K562 (cell line): ENCODE measurements around the gene DIP2C. TPM values are rescaled to one million over a fixed set of nuclear protein-coding genes. Genes with fewer than 3 reads are reported as not detected.

ENCODE experiments used
- EP400 ChIP-seq: fragments of 450-650 bp; IDR thresholded peaks from 2 replicates; pipeline ENCODE4 v1.6.1; 2017; ENCODE audit warnings: antibody characterized with exemption, mild to moderate bottlenecking, moderate library complexity
- NFIX ChIP-seq: fragments of 250-450 bp; sonication (Bioruptor Pico); IDR thresholded peaks from 2 replicates; pipeline ENCODE4 v1.4.0; 2020; ENCODE audit warnings: low read depth, mild to moderate bottlenecking, moderate library complexity
- PCBP2 ChIP-seq: fragments of 200-400 bp; formaldehyde crosslinking; IDR thresholded peaks from 2 replicates; pipeline ENCODE4 v1.6.1; 2018; ENCODE audit warnings: low read length, low read depth, mild to moderate bottlenecking, moderate library complexity; ENCODE audit not compliant: poor library complexity, severe bottlenecking
- ZNF23 ChIP-seq: fragments of 250-450 bp; sonication (Bioruptor Pico); IDR thresholded peaks from 2 replicates; pipeline ENCODE4 v1.4.0; 2020; ENCODE audit warnings: mild to moderate bottlenecking
- polyA plus RNA-seq, 8 experiments: library from polyadenylated mRNA; depleted of rRNA in 4 of 8; stranded (reverse) in 5 of 8; unstranded in 3 of 8; fragments of >200 nt; fragmentation: Nextera tagmentation in 2 of 8; fragmentation: Illumina TruSeq in 1 of 8; extraction: Ambion mirVana in 2 of 8; extraction: Trizol in 1 of 8; gene quantifications; 2 replicates each; pipeline versions ENCODE4 v1.2.1 to v1.2.3, GENCODE V29; 2011 to 2014; ENCODE audit warnings: inconsistent platforms in 1 of 8, missing spikeins in 1 of 8
- total RNA-seq, 7 experiments: library from RNA; depleted of rRNA in 6 of 7; stranded (reverse); fragments of >200 nt in 6 of 7; fragmentation: Illumina TruSeq in 2 of 7; extraction: Trizol in 2 of 7; gene quantifications; 2 replicates each; pipeline versions ENCODE4 v1.2.1 to v1.2.3, GENCODE V29; 2011 to 2021; ENCODE audit warnings: low replicate concordance in 1 of 7
- TF ChIP-seq, protein P1 (sequence below): fragments of 450-650 bp; IDR thresholded peaks from 2 replicates; pipeline ENCODE4 v1.6.1; 2016; ENCODE audit warnings: low read depth
- TF ChIP-seq, protein P2 (sequence below): fragments of 250-450 bp; sonication (Bioruptor Pico); IDR thresholded peaks from 2 replicates; pipeline ENCODE4 v1.4.0; 2020; ENCODE audit warnings: mild to moderate bottlenecking, moderate library complexity
- TF ChIP-seq, protein P3 (sequence below): IDR thresholded peaks from 2 replicates; pipeline ENCODE4 v1.6.1; 2011; ENCODE audit warnings: borderline replicate concordance, low read depth, mild to moderate bottlenecking, moderate library complexity, low read length; ENCODE audit not compliant: insufficient read depth, poor library complexity, severe bottlenecking

DIP2C gene
- total and polyA plus RNA-seq, 9 of the 15 experiments (the other 6 are each of a cell fraction or from before 2014, with no cell fraction given): 0.01 TPM; not detected in 8

DNA sequence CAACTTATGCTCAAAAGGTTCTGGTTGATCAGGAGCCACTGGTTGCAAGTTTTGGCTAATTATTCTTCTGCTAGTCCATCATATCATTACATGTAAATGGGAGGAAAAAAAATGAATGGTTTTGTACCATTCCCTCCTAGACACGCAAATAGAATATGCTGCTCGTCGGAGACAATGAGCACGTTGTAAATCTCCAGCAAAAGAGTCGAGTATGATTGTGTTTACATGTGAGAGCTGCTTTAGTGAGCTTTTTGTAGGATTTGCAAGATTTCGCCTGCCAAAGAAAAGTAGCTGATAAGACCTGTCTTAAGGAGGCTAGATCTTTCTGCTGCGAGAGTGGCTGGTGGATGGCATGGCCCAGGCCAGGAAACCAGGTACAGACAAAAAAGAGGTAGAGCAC is 445.2 kb downstream of the DIP2C start (continued):
- TF ChIP-seq, protein P1, sequence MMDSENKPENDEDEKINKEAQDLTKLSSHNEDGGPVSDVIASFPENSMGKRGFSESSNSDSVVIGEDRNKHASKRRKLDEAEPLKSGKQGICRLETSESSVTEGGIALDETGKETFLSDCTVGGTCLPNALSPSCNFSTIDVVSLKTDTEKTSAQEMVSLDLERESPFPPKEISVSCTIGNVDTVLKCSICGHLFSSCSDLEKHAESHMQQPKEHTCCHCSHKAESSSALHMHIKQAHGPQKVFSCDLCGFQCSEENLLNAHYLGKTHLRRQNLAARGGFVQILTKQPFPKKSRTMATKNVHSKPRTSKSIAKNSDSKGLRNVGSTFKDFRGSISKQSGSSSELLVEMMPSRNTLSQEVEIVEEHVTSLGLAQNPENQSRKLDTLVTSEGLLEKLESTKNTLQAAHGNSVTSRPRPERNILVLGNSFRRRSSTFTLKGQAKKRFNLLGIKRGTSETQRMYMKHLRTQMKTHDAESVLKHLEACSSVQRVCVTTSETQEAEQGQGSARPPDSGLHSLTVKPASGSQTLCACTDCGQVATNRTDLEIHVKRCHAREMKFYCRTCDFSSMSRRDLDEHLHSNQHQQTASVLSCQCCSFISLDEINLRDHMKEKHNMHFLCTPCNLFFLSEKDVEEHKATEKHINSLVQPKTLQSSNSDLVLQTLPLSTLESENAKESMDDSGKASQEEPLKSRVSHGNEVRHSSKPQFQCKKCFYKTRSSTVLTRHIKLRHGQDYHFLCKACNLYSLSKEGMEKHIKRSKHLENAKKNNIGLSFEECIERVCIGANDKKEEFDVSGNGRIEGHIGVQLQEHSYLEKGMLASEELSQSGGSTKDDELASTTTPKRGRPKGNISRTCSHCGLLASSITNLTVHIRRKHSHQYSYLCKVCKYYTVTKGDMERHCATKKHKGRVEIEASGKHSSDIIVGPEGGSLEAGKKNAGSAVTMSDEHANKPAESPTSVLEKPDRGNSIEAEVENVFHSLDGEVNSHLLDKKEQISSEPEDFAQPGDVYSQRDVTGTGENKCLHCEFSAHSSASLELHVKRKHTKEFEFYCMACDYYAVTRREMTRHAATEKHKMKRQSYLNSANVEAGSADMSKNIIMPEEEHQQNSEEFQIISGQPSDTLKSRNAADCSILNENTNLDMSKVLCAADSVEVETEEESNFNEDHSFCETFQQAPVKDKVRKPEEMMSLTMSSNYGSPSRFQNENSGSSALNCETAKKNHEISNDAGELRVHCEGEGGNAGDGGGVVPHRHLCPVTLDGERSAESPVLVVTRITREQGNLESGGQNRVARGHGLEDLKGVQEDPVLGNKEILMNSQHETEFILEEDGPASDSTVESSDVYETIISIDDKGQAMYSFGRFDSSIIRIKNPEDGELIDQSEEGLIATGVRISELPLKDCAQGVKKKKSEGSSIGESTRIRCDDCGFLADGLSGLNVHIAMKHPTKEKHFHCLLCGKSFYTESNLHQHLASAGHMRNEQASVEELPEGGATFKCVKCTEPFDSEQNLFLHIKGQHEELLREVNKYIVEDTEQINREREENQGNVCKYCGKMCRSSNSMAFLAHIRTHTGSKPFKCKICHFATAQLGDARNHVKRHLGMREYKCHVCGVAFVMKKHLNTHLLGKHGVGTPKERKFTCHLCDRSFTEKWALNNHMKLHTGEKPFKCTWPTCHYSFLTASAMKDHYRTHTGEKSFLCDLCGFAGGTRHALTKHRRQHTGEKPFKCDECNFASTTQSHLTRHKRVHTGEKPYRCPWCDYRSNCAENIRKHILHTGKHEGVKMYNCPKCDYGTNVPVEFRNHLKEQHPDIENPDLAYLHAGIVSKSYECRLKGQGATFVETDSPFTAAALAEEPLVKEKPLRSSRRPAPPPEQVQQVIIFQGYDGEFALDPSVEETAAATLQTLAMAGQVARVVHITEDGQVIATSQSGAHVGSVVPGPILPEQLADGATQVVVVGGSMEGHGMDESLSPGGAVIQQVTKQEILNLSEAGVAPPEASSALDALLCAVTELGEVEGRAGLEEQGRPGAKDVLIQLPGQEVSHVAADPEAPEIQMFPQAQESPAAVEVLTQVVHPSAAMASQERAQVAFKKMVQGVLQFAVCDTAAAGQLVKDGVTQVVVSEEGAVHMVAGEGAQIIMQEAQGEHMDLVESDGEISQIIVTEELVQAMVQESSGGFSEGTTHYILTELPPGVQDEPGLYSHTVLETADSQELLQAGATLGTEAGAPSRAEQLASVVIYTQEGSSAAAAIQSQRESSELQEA: no peak
- no peak for TF ChIP-seq PCBP2
- no peak for TF ChIP-seq EP400
- TF ChIP-seq, protein P2, sequence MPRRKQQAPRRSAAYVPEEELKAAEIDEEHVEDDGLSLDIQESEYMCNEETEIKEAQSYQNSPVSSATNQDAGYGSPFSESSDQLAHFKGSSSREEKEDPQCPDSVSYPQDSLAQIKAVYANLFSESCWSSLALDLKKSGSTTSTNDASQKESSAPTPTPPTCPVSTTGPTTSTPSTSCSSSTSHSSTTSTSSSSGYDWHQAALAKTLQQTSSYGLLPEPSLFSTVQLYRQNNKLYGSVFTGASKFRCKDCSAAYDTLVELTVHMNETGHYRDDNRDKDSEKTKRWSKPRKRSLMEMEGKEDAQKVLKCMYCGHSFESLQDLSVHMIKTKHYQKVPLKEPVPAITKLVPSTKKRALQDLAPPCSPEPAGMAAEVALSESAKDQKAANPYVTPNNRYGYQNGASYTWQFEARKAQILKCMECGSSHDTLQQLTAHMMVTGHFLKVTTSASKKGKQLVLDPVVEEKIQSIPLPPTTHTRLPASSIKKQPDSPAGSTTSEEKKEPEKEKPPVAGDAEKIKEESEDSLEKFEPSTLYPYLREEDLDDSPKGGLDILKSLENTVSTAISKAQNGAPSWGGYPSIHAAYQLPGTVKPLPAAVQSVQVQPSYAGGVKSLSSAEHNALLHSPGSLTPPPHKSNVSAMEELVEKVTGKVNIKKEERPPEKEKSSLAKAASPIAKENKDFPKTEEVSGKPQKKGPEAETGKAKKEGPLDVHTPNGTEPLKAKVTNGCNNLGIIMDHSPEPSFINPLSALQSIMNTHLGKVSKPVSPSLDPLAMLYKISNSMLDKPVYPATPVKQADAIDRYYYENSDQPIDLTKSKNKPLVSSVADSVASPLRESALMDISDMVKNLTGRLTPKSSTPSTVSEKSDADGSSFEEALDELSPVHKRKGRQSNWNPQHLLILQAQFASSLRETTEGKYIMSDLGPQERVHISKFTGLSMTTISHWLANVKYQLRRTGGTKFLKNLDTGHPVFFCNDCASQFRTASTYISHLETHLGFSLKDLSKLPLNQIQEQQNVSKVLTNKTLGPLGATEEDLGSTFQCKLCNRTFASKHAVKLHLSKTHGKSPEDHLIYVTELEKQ (CRISPR knock-in tag): no peak
- no peak for TF ChIP-seq ZNF23 (CRISPR knock-in tag)
- TF ChIP-seq, protein P3, sequence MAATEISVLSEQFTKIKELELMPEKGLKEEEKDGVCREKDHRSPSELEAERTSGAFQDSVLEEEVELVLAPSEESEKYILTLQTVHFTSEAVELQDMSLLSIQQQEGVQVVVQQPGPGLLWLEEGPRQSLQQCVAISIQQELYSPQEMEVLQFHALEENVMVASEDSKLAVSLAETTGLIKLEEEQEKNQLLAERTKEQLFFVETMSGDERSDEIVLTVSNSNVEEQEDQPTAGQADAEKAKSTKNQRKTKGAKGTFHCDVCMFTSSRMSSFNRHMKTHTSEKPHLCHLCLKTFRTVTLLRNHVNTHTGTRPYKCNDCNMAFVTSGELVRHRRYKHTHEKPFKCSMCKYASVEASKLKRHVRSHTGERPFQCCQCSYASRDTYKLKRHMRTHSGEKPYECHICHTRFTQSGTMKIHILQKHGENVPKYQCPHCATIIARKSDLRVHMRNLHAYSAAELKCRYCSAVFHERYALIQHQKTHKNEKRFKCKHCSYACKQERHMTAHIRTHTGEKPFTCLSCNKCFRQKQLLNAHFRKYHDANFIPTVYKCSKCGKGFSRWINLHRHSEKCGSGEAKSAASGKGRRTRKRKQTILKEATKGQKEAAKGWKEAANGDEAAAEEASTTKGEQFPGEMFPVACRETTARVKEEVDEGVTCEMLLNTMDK: no peak
- no peak for TF ChIP-seq NFIX
- TF ChIP-seq, all 486 proteins: peak for 0
